Measurements from ENCODE around the gene SRGAP1.

Gene SRGAP1

GRCh38 chr12:63907561-63907960, 63.1 kb downstream of the SRGAP1 start:
- DNase-seq (ENCODE audit: low spot score), result no peak

GRCh38 chr12:63909746-63910145, 65.2 kb downstream of the SRGAP1 start:
- no peak for DNase-seq (ENCODE audit: low spot score)

GRCh38 chr12:63911341-63911740, 66.8 kb downstream of the SRGAP1 start:
- DNase-seq (ENCODE audit: low spot score), result no peak

- no peak for DNase-seq (ENCODE audit: low spot score)
Observed at GRCh38 chr12:63912651-63913050, 68.2 kb downstream of the SRGAP1 start.

GRCh38 chr12:63913929-63914328, 69.4 kb downstream of the SRGAP1 start:
- DNase-seq (ENCODE audit: low spot score), result no peak

GRCh38 chr12:63915105-63915800, 70.8 kb downstream of the SRGAP1 start:
- DNase-seq (ENCODE audit: low spot score), result no peak

- DNase-seq (ENCODE audit: low spot score), result peak; percentile 38
Observed at GRCh38 chr12:63916561-63917476, 72.3 kb downstream of the SRGAP1 start.

GRCh38 chr12:63917477-63917862, 73.0 kb downstream of the SRGAP1 start:
- no peak for DNase-seq (ENCODE audit: low spot score)

GRCh38 chr12:63917864-63918799, 73.6 kb downstream of the SRGAP1 start:
- no peak for DNase-seq (ENCODE audit: low spot score)

- DNase-seq (ENCODE audit: low spot score), result no peak
Observed at GRCh38 chr12:63918800-63919300, 74.3 kb downstream of the SRGAP1 start.

- DNase-seq (ENCODE audit: low spot score), result no peak
Observed at GRCh38 chr12:63919756-63920155, 75.3 kb downstream of the SRGAP1 start.

GRCh38 chr12:63921157-63921556, 76.7 kb downstream of the SRGAP1 start:
- no peak for DNase-seq (ENCODE audit: low spot score)

- DNase-seq (ENCODE audit: low spot score), result no peak
Observed at GRCh38 chr12:63922474-63922873, 78.0 kb downstream of the SRGAP1 start.

- DNase-seq (ENCODE audit: low spot score), result no peak
Observed at GRCh38 chr12:63924781-63925180, 80.3 kb downstream of the SRGAP1 start.

- no peak for DNase-seq (ENCODE audit: low spot score)
Observed at GRCh38 chr12:63927511-63927910, 83.0 kb downstream of the SRGAP1 start.

- DNase-seq (ENCODE audit: low spot score), result no peak
Observed at GRCh38 chr12:63928305-63928704, 83.8 kb downstream of the SRGAP1 start.

GRCh38 chr12:63929426-63929825, 84.9 kb downstream of the SRGAP1 start:
- DNase-seq (ENCODE audit: low spot score), result no peak

GRCh38 chr12:63930971-63931370, 86.5 kb downstream of the SRGAP1 start:
- no peak for DNase-seq (ENCODE audit: low spot score)

GRCh38 chr12:63931703-63932102, 87.2 kb downstream of the SRGAP1 start:
- DNase-seq (ENCODE audit: low spot score), result no peak

GRCh38 chr12:63934936-63935335, 90.4 kb downstream of the SRGAP1 start:
- no peak for DNase-seq (ENCODE audit: low spot score)

GRCh38 chr12:63935361-63935760, 90.9 kb downstream of the SRGAP1 start:
- DNase-seq (ENCODE audit: low spot score), result no peak
